HEK293T (cell line): ENCODE data around the gene AP2A2.

Experiments
- BHLHE40 ChIP-seq: fragments of 450-650 bp; IDR thresholded peaks from 2 replicates; pipeline ENCODE4 v1.6.1; 2016; ENCODE audit warnings: mild to moderate bottlenecking, moderate library complexity, borderline replicate concordance
- FOXA1 ChIP-seq: fragments of 450-650 bp; IDR thresholded peaks from 2 replicates; pipeline ENCODE4 v1.6.1; 2016; ENCODE audit warnings: mild to moderate bottlenecking
- FOXM1 ChIP-seq: fragments of 450-650 bp; IDR thresholded peaks from 2 replicates; pipeline ENCODE4 v1.6.1; 2017; ENCODE audit warnings: mild to moderate bottlenecking, borderline replicate concordance
- SP1 ChIP-seq: fragments of 450-650 bp; IDR thresholded peaks from 2 replicates; pipeline ENCODE4 v1.6.1; 2017
- SUZ12 ChIP-seq: fragments of 450-650 bp; IDR thresholded peaks from 2 replicates; pipeline ENCODE4 v1.6.1; 2016; ENCODE audit warnings: mild to moderate bottlenecking

DNA sequence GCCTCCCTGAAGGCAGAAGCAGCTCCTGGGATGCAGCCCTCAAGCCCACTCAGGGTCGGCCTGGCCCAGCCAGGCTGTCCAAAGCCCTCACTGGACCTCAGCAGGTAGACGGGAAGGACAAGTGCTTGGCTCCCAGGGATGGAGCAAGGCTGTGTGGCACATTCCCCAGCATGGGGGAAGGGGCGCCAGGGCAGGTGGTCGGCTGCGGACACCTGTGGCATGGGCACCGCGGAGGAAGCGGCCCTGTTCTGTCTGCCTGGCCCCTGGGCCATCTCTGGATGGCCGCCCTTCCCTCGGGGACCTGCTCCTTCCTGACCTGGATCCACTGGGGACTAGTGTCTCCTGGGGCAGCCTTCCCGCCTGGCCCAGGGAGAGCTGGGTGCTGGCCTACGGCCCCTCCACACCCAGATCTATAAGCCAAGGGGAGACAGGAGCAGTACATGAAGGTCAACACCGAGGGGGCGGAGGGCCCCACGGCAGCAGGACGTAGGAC is 41.0 kb upstream of the AP2A2 start:
- TF ChIP-seq BHLHE40 (no peak), FOXM1 (no peak), SP1 (no peak), FOXA1 (no peak), SUZ12 (no peak)
